Chondrocyte (in vitro differentiated cells): ENCODE measurements around the gene MESP2. TPM values are rescaled to one million over a fixed set of nuclear protein-coding genes. Genes with fewer than 3 reads are reported as not detected.
A peak's percentile ranks its signal among the peaks of the same experiment; 100 is the strongest.

ENCODE experiments used
- DNase-seq: peaks from one replicate; pipeline ENCODE4 v3.0.0; 2021; ENCODE audit warnings: mixed read lengths, low spot score
- H3K27ac Mint-ChIP-seq: one replicate; pipeline ENCODE4 v1.8.0; 2021; ENCODE audit warnings: mild to moderate bottlenecking, moderate library complexity, mixed read lengths; ENCODE audit not compliant: unreplicated experiment
- H3K27me3 Mint-ChIP-seq: 2 replicates; pipeline ENCODE4 v1.8.0; 2021; ENCODE audit warnings: low read depth, mixed read lengths
- H3K36me3 Mint-ChIP-seq: 2 replicates; pipeline ENCODE4 v1.8.0; 2021; ENCODE audit warnings: low read depth, mixed read lengths
- H3K4me1 Mint-ChIP-seq: 2 replicates; pipeline ENCODE4 v1.8.0; 2021; ENCODE audit warnings: low read depth, mild to moderate bottlenecking, mixed read lengths
- H3K4me3 Mint-ChIP-seq: one replicate; pipeline ENCODE4 v1.8.0; 2021; ENCODE audit warnings: mild to moderate bottlenecking, moderate library complexity, mixed read lengths; ENCODE audit not compliant: unreplicated experiment
- H3K9me3 Mint-ChIP-seq: 2 replicates; pipeline ENCODE4 v1.8.0; 2021; ENCODE audit warnings: low read depth, mixed read lengths
- CTCF ChIP-seq: fragments of 200-600 bp; sonication (generic); IDR thresholded peaks from 2 replicates; pipeline ENCODE4 v1.5.0; 2021; ENCODE audit warnings: antibody characterized with exemption, mild to moderate bottlenecking, moderate library complexity
- total RNA-seq: library from RNA; stranded (reverse); gene quantifications from 3 replicates; pipeline ENCODE4 v1.2.1, GENCODE V29; 2021

The MESP2 gene
- total RNA-seq, 1 donor from 2014 or later = 0.25 TPM

GRCh38 chr15:89760303-89761008, 15.7 kb upstream of the MESP2 start:
- Mint-ChIP-seq H3K9me3 (no peaks in the 10 kb centered on the region), H3K4me1 (peaks cover 3% of the 10 kb centered on the region), H3K4me3 (no peak overlapping the region), H3K27me3 (no peaks in the 10 kb centered on the region), H3K27ac (no peak overlapping the region), H3K36me3 (no peaks in the 10 kb centered on the region)
- TF ChIP-seq CTCF = peak; percentile 97
- no peak for DNase-seq

- no peaks in the 10 kb centered on the region for H3K36me3 Mint-ChIP-seq
- no peaks in the 10 kb centered on the region for H3K9me3 Mint-ChIP-seq
- DNase-seq = peak; percentile 66
- no peaks in the 10 kb centered on the region for H3K27me3 Mint-ChIP-seq
- no peak overlapping the region for H3K4me3 Mint-ChIP-seq
- H3K4me1 Mint-ChIP-seq = peaks cover 3% of the 10 kb centered on the region
- no peak for TF ChIP-seq CTCF
- no peak overlapping the region for H3K27ac Mint-ChIP-seq
These were observed 14.9 kb upstream of the MESP2 start for GRCh38 chr15:89761009-89761831.

GRCh38 chr15:89761929-89762328, 14.2 kb upstream of the MESP2 start:
- no peak overlapping the region for H3K27ac Mint-ChIP-seq
- H3K4me3 Mint-ChIP-seq = no peak overlapping the region
- no peak for TF ChIP-seq CTCF
- H3K36me3 Mint-ChIP-seq = no peaks in the 10 kb centered on the region
- peaks cover 6% of the 10 kb centered on the region for H3K4me1 Mint-ChIP-seq
- no peaks in the 10 kb centered on the region for H3K27me3 Mint-ChIP-seq
- DNase-seq = peak; percentile 50
- no peaks in the 10 kb centered on the region for H3K9me3 Mint-ChIP-seq

- no peak for TF ChIP-seq CTCF
- Mint-ChIP-seq H3K9me3 (no peaks in the 10 kb centered on the region), H3K27me3 (no peaks in the 10 kb centered on the region), H3K4me3 (no peak overlapping the region), H3K27ac (no peak overlapping the region), H3K36me3 (peaks cover 1% of the 10 kb centered on the region), H3K4me1 (peaks cover 9% of the 10 kb centered on the region)
- peak; percentile 64 for DNase-seq
These were observed 10.4 kb upstream of the MESP2 start for GRCh38 chr15:89765694-89766093.
